Central memory CD4-positive, alpha-beta T cell (primary cell): ENCODE measurements around the gene ARHGAP22.

Experiments used
- DNase-seq: peaks from one replicate; pipeline ENCODE4 v3.0.0; 2022

The ARHGAP22 gene

DNA sequence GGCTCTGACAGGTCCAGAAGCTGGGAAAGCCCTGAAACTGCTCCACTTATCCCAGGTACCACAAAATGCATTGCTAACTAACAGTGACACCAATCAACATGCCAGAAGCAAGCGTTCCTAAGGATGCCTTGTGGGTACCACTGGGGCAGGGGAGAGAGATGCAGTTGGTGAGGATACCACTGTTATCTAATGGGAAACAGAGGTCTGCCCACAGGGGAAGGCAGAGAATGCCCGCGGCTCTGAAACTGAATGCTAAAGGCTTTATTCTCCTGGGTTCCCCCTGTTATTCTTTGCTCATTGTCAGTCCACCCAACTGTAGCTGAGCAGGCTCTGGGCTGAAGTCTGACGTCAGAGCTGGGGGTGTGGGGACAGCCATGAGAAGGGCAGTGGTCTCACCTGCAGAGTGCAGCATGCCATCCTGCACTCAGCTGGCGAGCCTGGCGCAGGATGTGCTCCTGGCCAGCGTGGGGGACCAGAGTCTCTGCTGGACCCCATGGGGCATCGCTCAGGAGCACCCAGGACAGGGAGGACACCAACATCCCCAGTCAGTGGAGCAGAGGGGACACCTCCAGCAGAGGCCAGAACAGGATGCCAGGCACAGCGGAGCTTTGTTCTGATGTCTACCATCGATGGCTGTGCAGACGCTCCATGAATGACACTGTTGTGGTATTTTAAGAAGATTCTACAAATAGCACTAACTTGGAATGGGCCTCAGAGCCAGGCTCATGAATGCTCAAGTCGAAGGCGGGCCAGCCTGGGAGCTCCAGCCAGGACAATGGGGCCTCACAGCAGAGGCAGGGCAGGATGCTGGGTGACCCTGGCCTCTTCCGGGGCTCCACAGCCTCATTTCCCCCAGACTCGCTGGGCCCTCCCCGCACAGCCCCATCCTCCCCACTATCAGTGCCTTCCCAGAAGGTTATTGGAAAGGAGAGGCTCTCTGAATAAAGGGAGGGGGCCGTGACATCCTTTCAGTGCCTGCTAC lies 95.8 kb downstream of the ARHGAP22 start:
- DNase-seq, result no peak

DNA sequence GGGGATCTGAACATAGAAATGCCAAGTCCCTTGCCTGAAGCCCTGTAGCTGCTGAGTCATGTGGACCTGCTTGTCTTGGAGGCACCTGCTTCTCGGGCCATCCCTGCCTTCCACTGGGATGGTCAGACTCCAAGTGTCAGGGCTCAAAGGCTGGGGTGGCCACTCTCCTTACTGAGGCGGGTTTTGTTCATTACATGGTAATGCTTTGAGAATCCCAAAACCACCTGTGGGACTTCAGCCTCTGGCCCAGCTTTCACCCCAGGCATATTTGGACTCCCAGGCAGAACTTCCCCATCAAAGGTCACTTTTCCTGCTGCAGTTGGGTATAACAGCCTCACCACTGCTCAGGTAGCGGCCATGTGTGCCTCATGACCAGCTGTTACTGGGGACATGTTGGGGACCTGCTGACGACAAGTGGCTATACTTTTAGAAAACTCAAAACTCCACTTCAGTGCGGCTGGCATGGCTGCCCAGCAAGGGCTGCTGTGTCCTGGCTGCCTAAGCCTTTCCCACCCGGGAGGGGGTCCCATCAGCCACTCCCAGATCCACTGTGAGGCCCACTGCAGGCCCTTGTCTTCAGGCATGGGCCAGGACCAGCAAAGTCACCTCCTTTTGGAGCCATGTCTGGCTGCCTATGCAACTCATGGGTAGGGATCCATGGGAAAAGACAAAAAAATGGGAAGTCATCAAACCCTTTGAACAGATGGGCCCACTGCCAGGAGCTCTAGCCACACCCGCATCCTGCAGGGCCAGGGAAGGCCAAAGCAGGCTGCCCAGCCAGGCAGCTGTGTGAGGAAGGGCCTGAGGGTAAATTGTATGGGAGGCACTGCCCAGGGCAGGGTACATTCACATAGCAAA lies 96.7 kb downstream of the ARHGAP22 start:
- no peak for DNase-seq

DNA sequence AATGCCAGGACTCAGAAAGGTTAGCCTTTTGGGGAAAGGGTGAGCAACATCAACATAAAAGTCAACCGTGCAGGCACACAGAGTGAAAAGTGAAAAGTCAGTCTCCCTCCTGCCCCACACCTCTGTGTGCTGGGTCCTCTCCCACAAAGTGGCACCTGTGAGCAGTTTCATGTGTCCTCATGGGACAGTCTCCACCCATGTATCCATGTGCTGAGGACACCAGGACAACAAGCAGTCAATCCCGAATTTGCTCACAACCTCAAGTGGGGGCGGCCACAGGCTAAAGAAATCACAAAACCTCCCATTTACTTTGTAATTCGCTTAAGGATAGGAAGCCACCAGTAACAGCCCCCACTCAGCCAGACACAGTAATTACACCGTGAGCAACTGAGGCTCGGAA lies 97.4 kb downstream of the ARHGAP22 start:
- no peak for DNase-seq

DNA sequence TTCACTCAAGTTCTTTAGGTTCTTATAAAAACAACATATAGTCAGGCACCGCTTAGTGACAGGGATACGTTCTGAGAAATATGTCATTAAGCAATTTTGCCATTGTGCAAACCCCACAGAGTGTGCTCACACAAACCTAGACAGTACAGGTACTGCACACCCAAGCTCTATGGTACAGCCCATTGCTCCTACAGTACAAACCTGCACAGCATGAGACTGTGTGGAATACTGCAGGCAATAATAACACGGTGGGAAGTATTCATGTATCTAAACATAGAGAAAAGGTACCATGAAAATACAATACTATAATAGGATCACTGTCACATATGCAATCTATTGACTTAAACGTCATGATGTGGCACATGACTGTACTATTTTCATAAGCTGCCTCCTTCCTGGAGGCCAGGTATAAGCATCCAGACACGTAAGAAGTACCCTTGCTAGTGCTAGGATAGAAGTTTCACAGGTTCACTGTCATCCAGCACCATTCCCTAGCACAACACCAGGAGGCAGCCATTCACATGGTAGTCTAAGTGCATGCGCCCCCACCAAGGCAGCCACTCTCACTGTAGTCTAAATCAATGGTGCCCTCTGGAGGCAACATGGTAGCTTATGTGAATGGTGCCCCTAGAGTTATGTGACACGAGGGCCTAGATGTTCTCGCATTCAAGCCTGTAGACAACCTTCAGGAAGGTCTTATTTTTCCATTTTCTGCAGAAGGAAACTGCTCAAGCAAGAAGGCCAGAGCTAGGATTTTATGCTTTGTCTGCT lies 98.5 kb downstream of the ARHGAP22 start:
- DNase-seq, result no peak

DNA sequence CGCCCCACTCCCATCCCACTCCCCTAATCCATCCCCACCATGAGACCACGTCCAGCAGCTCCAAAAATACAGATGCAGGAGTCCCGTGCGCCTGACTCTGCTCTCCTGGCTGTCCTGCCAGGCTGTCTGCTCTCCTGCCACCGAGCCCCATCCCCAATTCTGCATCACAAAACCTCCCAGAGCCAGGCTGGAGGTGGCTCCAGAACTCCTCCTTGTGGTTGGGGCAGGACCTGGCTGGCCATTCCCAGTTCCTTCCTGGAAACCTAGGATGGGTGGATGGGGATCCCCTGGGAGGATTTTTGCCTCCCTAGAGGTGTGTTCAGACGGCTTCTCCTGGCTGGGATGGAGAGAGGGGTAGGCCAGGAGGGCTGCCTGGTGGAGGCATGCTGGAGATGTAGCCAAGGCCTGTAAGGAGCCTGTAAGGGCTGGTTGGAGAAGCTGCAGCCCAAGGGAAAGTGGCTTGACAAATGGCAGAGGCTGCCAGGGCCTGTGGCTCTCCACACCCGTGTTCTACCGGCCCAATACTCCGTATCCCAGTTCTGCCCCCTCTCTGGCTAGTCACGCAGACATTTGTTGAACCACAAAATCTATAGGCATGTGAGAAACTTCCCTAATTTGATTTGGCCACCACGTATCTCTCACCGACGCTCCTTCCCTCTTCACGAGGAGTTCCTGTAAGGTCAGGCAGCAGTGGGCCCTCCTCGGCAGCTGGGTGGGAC lies 99.3 kb downstream of the ARHGAP22 start:
- no peak for DNase-seq

DNA sequence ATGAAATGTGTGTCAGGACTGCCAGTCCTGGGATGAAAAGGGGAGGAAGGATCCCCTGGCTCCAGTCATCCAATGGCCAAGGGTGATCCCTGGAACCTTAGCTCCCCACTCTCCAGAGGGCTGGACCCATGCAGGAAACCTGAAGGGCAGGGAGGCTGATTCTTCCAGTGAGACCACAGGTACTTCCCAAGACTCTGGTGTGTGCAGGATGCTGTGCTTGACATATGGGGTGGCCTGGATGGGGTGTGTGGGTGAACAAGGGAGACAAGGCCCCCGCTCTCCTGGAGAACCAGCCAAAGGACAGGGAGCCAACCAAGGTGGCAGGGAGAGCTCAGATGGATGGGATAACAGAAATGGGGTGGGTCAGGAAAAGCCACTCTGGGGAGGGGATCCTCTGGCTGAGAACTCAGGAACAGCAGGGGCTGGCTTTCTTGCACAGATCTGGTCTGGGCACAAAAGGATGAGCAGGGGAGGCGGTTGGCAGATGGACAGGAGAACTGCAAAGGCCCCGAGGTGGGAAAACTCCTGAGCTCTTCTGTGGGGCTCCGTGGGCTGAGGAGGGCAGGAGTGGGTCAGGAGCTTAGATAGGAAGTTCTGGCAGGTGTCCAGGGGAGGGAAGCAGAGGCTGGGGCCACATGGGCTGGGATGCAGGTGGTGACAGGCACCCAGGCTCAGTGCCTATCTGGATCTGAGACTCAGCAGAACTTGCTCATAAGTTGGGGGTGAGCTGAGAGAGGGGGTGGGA lies 100.6 kb downstream of the ARHGAP22 start:
- no peak for DNase-seq

DNA sequence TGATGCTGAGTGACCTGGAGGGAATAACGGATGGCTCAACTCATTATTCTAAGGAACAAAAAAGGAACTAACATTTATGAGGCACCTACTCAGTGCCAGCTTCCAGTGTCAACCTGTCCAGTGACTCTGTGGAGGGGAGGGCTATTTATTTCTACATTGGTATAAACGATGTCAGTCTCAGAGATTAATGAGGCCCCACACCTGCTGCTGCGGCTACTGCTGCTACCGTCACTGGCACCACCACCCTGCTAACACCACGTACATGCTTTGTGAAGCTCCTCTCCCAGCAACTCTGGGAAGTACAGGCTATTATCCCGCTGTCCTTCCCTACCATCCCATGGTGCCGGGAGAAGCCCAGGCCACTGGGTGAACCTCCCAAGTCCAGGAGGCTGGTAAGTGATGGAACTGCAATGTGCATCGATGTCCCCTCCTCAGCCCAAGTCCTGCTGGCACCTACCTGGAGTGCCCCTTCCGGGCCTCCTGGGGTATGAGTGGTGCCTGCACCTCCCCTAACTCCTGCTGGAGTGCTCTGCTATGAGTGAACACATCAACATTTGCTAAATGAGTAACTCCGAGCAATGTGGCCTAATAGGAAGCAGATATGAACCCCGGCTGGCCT lies 101.5 kb downstream of the ARHGAP22 start:
- no peak for DNase-seq

DNA sequence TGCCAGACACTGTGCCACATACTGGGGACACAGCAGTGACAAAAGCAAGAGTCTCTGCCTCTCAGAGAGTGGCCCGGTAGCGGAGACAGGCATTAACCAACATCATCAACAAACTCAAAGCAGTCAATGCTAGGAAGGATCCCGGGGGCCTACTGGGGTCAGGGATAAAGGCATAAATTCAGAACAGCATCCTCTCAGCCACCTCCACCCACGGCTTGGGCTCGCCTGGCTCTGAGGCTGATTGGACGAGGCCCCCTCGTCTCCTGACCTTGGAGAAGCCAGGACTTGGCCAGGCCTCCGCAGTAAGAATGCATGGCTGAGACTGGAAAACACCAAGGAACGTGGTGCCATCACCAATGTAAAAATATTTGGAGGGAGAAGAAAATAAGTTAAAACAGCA lies 102.1 kb downstream of the ARHGAP22 start:
- DNase-seq, result no peak

DNA sequence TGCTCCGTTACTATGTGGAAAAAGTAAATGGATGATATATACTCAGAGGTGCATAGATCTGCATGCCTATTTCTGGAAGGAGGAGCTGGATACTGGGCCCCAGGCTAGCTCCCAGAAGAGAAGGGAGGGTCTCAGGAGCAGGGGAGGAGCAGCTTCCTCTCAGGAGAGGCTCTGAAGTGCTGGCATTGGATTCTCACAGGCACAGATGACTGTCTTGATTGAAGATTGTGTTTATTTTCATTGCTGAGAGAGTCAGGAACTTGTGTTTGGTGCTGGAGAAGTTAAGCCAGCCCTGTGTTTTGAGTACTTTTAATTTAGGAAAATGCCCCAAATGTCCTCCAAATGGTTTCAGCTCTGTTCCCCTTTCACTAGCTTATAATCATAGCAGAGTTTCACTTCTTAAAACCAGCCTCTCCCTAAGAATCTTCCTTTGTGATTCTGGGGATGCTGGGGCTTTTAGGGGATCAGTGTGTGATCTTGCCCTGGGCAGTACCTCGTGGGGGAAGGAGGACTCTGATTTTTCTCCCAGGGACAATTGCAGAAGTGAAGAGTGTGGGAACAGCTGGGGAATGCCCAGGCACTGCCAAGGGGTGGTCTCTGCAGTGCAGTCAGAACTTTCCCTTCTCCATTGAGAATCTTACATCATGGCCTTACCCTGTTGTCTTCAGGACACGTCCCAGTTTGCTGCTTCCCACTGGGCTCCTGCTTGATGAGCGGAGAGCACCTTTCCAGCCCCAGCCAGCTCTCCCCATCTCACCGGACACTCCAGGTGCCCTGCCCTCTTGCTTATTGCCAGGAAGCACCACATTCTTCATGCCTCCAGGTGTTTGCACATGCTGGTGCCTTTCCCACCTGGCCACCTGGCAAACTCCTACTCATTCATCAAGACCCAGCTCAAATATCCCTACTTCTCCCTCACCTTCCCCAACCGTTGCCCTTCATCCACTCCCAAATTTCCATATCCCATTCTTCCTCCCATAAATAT lies 102.8 kb downstream of the ARHGAP22 start:
- no peak for DNase-seq

DNA sequence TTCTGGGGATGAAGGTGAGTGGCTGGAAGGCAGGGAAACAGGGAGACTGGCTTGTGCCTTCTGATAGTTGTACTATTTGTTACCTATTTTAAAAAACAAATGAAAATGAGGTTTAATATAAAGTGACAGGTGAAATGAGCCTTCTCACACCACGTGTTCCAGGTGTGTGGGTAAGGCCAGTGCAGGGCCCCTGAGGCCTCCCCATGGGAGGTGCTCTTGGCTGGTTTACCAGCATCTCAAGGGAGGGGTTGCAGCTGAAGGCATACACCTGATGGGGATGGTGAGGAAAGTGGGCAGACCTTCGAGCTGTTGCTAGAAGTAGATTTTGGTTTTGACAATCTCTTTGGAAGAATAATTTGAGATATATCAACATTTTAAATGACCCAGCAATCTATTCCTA lies 103.6 kb downstream of the ARHGAP22 start:
- DNase-seq, result no peak

DNA sequence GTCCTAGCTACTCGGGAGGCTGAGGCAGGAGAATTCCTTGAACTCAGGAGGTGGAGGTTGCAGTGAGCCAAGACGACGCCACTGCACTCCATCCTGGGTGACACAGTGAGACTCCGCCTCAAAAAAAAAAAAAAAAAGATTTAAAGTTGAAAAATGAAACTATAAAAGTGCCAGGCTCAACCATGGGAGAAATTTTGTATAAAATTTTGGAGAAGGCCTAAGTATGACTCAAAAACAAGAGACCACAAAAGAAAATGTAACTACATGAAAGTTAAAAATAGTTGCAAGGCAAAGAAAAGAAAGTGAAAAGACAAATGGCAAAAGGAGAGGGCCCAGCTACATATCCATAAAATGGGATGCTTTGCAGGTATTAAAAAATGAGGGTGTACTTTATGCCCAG lies 104.1 kb downstream of the ARHGAP22 start:
- no peak for DNase-seq

DNA sequence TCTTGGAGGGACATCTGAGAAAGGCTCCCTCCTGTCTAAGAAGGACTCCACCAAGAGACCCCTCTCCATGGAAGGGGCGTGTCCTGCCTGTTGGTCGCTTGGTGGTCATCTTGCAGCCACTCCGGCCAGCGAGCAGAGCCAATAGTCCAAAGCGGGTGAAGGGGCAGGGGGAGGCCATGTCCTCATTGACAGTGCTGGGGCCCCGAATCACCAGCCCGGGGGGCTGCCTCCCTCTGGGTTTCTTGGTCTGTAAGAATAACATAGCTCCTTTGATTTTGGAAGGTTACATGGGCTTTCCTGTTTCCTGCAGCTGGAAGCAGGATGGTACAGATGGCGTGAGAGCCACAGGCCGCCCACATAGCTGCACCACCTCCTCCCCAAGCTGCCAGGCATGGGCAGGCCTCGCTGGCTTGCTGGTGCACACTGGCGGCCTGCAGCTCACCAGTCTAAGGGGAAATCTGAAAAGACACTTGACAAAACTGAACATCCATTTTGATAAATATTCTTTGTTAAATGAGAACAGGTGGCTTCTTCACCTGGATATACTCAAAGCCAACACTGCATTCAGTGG lies 105.8 kb downstream of the ARHGAP22 start:
- DNase-seq, result no peak

DNA sequence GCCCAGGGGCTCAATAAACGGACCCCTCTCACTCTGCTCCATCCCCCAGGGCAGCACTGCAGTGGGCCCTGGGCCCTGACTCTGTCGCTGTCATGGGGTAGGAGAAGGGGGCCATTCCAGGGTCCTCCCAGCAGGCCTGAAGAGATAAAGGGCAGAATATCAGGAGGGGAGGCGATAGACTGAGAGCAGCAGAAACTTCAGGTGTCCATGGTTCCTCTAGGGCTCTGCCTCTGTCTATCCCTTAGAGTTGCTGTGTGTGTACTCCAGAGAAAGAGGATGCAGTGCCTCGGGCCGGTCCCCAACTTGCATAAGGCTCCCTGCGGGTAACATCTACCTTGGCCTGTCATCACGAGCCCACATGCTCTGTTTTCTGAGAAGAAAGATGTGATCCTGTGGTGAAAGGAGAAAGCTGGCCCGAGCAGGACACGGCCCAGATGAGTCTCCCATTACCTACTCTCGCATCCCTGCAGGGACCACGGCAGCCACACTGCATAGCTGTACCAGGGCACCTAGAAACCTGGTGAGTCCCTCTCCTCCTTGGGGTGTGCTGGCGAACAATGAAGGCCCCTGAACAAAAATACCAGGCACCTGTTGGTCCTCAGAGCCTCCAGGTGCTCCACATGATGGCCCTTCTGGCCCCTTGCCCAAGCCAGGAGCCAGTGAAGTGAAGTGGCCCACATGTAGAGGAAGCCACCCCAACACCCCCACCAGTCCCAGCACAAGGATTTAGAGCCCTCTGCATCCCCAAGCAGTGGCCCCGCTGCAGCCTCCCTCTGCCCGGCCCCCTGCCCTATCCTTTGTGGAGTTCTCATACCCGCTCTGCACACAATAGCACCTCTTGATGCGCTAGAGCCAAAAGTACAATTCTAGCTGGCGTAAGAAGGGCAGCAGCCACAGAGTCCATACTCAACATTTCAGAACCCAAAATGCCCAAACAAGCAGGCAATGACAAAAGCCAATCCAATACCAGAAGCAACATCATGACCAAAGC lies 106.8 kb downstream of the ARHGAP22 start:
- DNase-seq, result no peak

DNA sequence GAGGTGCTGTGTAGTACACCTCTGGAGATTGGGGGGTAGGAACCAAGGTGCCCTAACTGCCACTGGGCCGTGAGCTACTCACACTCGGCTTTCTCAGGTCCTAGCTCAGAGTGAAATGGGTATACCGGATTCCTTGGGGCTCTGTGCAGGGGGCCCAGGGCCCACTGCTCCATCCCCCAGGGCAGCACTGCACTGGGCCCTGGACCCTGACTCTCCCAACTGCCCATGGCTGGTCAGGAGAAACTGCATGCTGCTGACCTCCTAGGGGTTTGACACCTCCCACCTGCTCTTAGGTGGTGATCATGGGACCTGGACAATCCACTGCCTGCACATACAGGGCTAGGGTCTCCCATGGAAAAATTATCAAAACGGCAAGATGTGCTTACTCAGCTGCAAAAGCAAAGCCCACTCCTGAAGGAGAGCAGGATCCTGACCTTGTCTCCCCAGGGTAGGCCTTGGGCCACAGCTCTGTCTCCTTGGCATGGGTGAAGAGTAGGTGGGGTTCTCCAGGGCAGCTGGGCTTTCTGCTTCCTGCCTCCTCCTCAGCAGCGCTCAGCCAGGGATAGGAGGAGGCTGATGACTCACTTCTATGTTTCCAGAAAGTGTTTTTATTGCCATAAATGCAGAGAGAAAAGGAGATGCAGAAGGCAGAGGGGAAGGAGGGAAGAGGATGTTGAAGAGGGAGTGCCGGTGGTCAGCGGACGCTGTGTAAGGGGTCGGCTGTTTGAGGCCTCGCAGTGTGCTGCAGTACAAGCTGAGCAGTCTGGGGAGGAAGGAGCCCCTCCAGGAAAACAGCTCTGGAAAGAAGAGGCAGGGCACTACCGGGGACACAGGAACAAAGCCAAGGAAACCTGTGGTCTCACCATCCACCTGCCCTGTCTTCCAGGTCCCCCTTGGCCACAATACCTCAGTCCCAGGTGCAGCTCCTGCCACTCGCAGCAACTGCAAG lies 107.8 kb downstream of the ARHGAP22 start:
- DNase-seq, result no peak

DNA sequence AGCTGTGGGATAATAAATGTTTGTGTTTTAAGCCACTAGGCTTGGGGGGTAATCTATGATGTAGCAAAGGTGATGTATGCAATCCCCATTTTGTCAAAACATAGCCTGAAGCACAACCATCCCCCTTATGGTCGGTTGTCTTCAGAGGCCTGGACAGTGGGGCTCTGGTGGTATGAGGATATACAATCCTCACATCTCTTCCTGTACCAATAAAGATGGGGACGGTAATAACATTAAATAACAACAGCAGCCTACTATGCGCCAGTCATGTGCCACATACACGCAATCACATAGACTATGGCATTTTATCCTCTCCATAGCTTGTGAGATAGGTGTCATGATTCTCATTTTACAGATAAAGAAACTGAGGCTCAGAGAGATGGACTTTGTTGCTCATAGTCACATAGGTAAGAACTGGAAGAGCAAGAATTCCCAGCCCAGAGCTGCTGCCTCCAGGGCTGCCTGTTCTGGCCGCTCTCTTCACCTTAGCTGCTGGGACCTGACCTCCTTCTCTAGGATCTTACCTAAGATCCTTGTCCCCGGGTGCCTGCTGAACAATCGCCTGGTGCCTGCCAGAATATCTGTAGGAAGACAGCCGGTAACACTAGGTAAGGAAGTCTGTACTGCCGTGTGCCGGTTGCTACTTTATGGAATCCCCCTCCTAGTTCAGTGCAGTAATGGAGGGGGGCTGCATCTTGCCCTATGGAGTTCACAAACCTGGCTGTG lies 108.6 kb downstream of the ARHGAP22 start:
- no peak for DNase-seq
